GM18499 (cell line): ENCODE measurements around the gene PDPK1.

Source experiments
- ATAC-seq: cut with Tn5 transposase; IDR thresholded peaks from one replicate; pipeline ENCODE4 v1.9.1; 2021; ENCODE audit warnings: moderate number of reproducible peaks; ENCODE audit not compliant: insufficient read depth, unreplicated experiment

PDPK1 gene

GRCh38 chr16:2537451-2538379 lies at the start of gene PDPK1:
Gene PDPK1 (plus strand): TSS chr16:2538021. CDS start chr16:2538113, 92 bp downstream.
- peak; percentile 33 for ATAC-seq

- ATAC-seq, result no peak
These were observed 48.2 kb upstream of the PDPK1 start for GRCh38 chr16:2489581-2489980.

GRCh38 chr16:2490190-2491105 lies 47.4 kb upstream of the PDPK1 start:
- ATAC-seq, result no peak

GRCh38 chr16:2492292-2492691 lies 45.5 kb upstream of the PDPK1 start:
- ATAC-seq, result no peak

- no peak for ATAC-seq
These were observed 44.2 kb upstream of the PDPK1 start for GRCh38 chr16:2493605-2494004.

- ATAC-seq, result no peak
These were observed 43.2 kb upstream of the PDPK1 start for GRCh38 chr16:2494616-2495015.

GRCh38 chr16:2495041-2495440 lies 42.8 kb upstream of the PDPK1 start:
- ATAC-seq, result no peak

GRCh38 chr16:2496223-2497115 lies 41.4 kb upstream of the PDPK1 start:
- no peak for ATAC-seq

GRCh38 chr16:2497116-2497630 lies 40.6 kb upstream of the PDPK1 start:
- no peak for ATAC-seq

- no peak for ATAC-seq
These were observed 39.9 kb upstream of the PDPK1 start for GRCh38 chr16:2497695-2498484.

- no peak for ATAC-seq
These were observed 39.1 kb upstream of the PDPK1 start for GRCh38 chr16:2498531-2499253.

- no peak for ATAC-seq
These were observed 38.4 kb upstream of the PDPK1 start for GRCh38 chr16:2499454-2499853.

- no peak for ATAC-seq
These were observed 37.9 kb upstream of the PDPK1 start for GRCh38 chr16:2499890-2500429.

GRCh38 chr16:2500430-2500917 lies 37.3 kb upstream of the PDPK1 start:
- no peak for ATAC-seq

- no peak for ATAC-seq
These were observed 36.7 kb upstream of the PDPK1 start for GRCh38 chr16:2500918-2501750.

GRCh38 chr16:2501946-2502895 lies 35.6 kb upstream of the PDPK1 start:
- ATAC-seq, result no peak
